K562 (cell line): ENCODE data around the gene PSMD13. TPM values are rescaled to one million over a fixed set of nuclear protein-coding genes. Genes with fewer than 3 reads are reported as not detected.

Experiments used
- BCOR ChIP-seq: fragments of 450-650 bp; IDR thresholded peaks from 2 replicates; pipeline ENCODE4 v1.6.1; 2016
- CREB3 ChIP-seq: fragments of 450-650 bp; conservative IDR thresholded peaks from 2 replicates; pipeline ENCODE4 v1.6.1; 2016; ENCODE audit warnings: missing genetic modification characterization, low read depth, mild to moderate bottlenecking, missing compliant biosample characterization, moderate library complexity
- GTF3C2 ChIP-seq: IDR thresholded peaks from 3 replicates; pipeline ENCODE4 v1.6.1; 2011; ENCODE audit warnings: borderline replicate concordance, mild to moderate bottlenecking, moderate library complexity; ENCODE audit not compliant: insufficient read length; ENCODE audit errors: extremely low read depth
- HDAC8 ChIP-seq: fragments of 450-650 bp; IDR thresholded peaks from 2 replicates; pipeline ENCODE4 v1.6.1; 2016; ENCODE audit warnings: mild to moderate bottlenecking, missing genetic modification characterization, moderate library complexity, missing compliant biosample characterization
- HLTF ChIP-seq: fragments of 450-650 bp; IDR thresholded peaks from 2 replicates; pipeline ENCODE4 v1.6.1; 2016
- HNRNPL ChIP-seq: fragments of 200-400 bp; formaldehyde crosslinking; IDR thresholded peaks from 2 replicates; pipeline ENCODE4 v1.6.1; 2017; ENCODE audit warnings: low read depth, mild to moderate bottlenecking, low read length
- HSF4 ChIP-seq: fragments of 250-450 bp; sonication (Bioruptor Pico); IDR thresholded peaks from 2 replicates; pipeline ENCODE4 v2.1.2; 2022; ENCODE audit warnings: mild to moderate bottlenecking, moderate library complexity, borderline replicate concordance
- MCM7 ChIP-seq, 2 experiments: fragments of 450-650 bp; IDR thresholded peaks; 2 replicates each; pipeline ENCODE4 v1.6.1; 2016 to 2018
- MITF ChIP-seq: IDR thresholded peaks from 2 replicates; pipeline ENCODE4 v1.6.1; 2014; ENCODE audit warnings: antibody characterized with exemption
- NFE2L1 ChIP-seq: fragments of 450-650 bp; IDR thresholded peaks from 2 replicates; pipeline ENCODE4 v1.6.1; 2016; ENCODE audit warnings: missing genetic modification characterization, low read depth, mild to moderate bottlenecking, missing compliant biosample characterization, moderate library complexity, borderline replicate concordance
- NFRKB ChIP-seq: fragments of 450-650 bp; IDR thresholded peaks from 2 replicates; pipeline ENCODE4 v1.6.1; 2016; ENCODE audit warnings: low read depth
- SRSF7 ChIP-seq: fragments of 200-400 bp; formaldehyde crosslinking; optimal IDR thresholded peaks from 2 replicates; pipeline ENCODE3; 2017; ENCODE audit warnings: mild to moderate bottlenecking, low read depth, low read length
- UBTF ChIP-seq, 2 experiments: IDR thresholded peaks; 2 replicates each; pipeline ENCODE4 v1.6.1; 2012; ENCODE audit warnings: improper control_type of control experiment in 2 of 2, low read depth in 2 of 2, low read length in 2 of 2, borderline replicate concordance in 1 of 2
- YY1 ChIP-seq, 3 experiments: IDR thresholded peaks; 2 replicates each; pipeline ENCODE4 v1.6.1; 2011; ENCODE audit warnings: low read length in 2 of 3, mild to moderate bottlenecking in 2 of 3, moderate library complexity in 2 of 3, borderline replicate concordance in 1 of 3, control low read depth in 1 of 3, low read depth in 1 of 3; ENCODE audit not compliant: insufficient read depth in 3 of 3, insufficient replicate concordance in 2 of 3, control insufficient read depth in 1 of 3, insufficient read length in 1 of 3; ENCODE audit errors: extremely low read depth in 1 of 3
- ZNF212 ChIP-seq: fragments of 450-650 bp; formaldehyde crosslinking; IDR thresholded peaks from 2 replicates; pipeline ENCODE4 v1.4.0; 2020; ENCODE audit warnings: mild to moderate bottlenecking
- ZZZ3 ChIP-seq: fragments of 450-650 bp; IDR thresholded peaks from 2 replicates; pipeline ENCODE4 v1.6.1; 2016; ENCODE audit warnings: antibody characterized with exemption, mild to moderate bottlenecking, moderate library complexity
- polyA plus RNA-seq, 8 experiments: library from polyadenylated mRNA; depleted of rRNA in 4 of 8; stranded (reverse) in 5 of 8; unstranded in 3 of 8; fragments of >200 nt; fragmentation: Nextera tagmentation in 2 of 8; fragmentation: Illumina TruSeq in 1 of 8; extraction: Ambion mirVana in 2 of 8; extraction: Trizol in 1 of 8; gene quantifications; 2 replicates each; pipeline versions ENCODE4 v1.2.1 to v1.2.3, GENCODE V29; 2011 to 2014; ENCODE audit warnings: inconsistent platforms in 1 of 8, missing spikeins in 1 of 8
- total RNA-seq, 7 experiments: library from RNA; depleted of rRNA in 6 of 7; stranded (reverse); fragments of >200 nt in 6 of 7; fragmentation: Illumina TruSeq in 2 of 7; extraction: Trizol in 2 of 7; gene quantifications; 2 replicates each; pipeline versions ENCODE4 v1.2.1 to v1.2.3, GENCODE V29; 2011 to 2021; ENCODE audit warnings: low replicate concordance in 1 of 7
- TF ChIP-seq, protein P1 (sequence below): sonication (generic); formaldehyde crosslinking; IDR thresholded peaks from 2 replicates; pipeline ENCODE4 v1.8.0; 2022; ENCODE audit warnings: mild to moderate bottlenecking, missing genetic modification reagents

Gene PSMD13
- total and polyA plus RNA-seq, 9 of the 15 experiments (the other 6 are each of a cell fraction or from before 2014, with no cell fraction given) = 185 to 383 (median 267) TPM

DNA sequence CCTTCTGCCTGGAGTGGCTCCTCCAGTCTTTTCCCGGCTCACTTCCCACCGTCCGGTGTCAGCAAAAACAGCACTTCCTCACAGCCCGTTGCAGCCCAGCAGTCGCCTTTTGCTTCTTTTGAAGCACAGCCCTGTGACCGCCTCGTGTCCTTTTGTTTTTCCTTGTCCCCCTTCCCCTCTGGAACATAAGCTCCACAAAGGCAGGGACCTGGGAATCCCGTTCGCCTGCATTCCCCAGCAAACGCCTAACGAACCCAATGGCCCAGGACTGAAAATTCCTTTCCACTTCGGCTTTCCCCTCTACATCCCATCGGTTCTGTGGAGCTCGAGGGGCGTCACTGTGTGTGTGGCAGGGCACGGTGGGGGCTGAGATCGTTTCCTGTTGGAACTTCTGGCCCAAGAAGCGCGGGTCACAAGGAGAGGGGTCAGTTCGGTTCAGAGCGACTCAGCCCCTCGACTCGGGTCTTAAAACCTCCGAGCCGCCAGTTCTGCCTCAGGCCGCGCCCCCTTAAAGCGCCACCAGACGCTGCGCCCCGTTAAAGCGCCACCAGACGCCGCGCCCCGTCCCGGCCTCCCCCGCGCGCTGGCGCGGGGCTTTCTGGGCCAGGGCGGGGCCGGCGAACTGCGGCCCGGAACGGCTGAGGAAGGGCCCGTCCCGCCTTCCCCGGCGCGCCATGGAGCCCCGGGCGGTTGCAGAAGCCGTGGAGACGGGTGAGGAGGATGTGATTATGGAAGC lies 28.4 kb upstream of the PSMD13 start (continued):
- TF ChIP-seq GTF3C2 (no peak), NFE2L1 (tag) (no peak), HSF4 (no peak), HDAC8 (tag) (no peak), UBTF (IDR thresholded peaks at IDR 0.05; ENCODE audit: borderline replicate concordance in 1 of 2, low read depth in 2 of 2, low read length in 2 of 2) (0 out of 4 replicates have a peak, but pooled peaks of 1 of the 2 experiments have one; percentile 50), MCM7 (IDR thresholded peaks at IDR 0.05) (no peak), YY1 (IDR thresholded peaks at IDR 0.05; ENCODE audit: borderline replicate concordance in 1 of 3, control insufficient read depth in 1 of 3, extremely low read depth in 1 of 3, insufficient read depth in 3 of 3, insufficient read length in 1 of 3, insufficient replicate concordance in 2 of 3, low read depth in 1 of 3, low read length in 2 of 3) (peak in 2 of 3 experiments; percentile 67 to 76), NFRKB (peak; percentile 50), BCOR (no peak), CREB3 (tag) (no peak), SRSF7 (no peak), ZZZ3 (no peak), HLTF (no peak), ZNF212 (CRISPR knock-in tag) (no peak), HNRNPL (0 out of 2 replicates have a peak, but pooled peaks have one; percentile 46), MITF (no peak)
- TF ChIP-seq, protein P1, sequence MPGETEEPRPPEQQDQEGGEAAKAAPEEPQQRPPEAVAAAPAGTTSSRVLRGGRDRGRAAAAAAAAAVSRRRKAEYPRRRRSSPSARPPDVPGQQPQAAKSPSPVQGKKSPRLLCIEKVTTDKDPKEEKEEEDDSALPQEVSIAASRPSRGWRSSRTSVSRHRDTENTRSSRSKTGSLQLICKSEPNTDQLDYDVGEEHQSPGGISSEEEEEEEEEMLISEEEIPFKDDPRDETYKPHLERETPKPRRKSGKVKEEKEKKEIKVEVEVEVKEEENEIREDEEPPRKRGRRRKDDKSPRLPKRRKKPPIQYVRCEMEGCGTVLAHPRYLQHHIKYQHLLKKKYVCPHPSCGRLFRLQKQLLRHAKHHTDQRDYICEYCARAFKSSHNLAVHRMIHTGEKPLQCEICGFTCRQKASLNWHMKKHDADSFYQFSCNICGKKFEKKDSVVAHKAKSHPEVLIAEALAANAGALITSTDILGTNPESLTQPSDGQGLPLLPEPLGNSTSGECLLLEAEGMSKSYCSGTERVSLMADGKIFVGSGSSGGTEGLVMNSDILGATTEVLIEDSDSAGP = peak; percentile 75; the same call in 1 of the 2 replicates
